ENCODE results near the gene IQCN.

Gene IQCN

DNA sequence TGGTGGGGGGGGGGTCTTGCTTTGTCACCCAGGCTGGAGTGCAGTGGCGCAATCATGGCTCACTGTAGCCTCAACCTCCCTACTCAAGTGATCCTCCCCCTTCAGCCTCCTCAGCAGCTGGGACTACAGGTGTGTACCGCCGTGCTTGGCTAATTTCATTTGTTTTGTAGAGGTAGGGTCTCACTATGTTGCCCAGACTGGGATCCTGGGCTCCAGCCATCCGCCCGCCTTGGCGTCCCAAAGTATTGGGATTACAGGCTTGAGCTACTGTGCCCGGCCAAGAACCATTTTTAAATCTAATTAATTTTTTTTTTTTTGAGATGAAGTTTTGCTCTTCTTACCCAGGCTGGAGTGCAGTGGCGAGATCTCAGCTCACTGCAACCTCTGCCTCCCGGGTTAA, 25.4 kb upstream of the IQCN start:
- H3K9me3 Mint-ChIP-seq, result no peaks in the 10 kb centered on the region
- CTCF ChIA-PET, result interaction anchor here (7.6 kb wide), 1 partner anchor 19 kb away, joined by 132 read pairs; the partner anchor contains the start of gene JUND
- DNase-seq, result no peak
- no peak overlapping the region for H3K4me3 Mint-ChIP-seq
- peaks cover 12% of the 10 kb centered on the region for H3K36me3 Mint-ChIP-seq
- no peak overlapping the region for H3K27ac Mint-ChIP-seq
- H3K4me1 Mint-ChIP-seq, result peaks cover 53% of the 10 kb centered on the region
- H3K27me3 Mint-ChIP-seq, result no peaks in the 10 kb centered on the region

GRCh38 chr19:18298601-18299000, 24.3 kb upstream of the IQCN start:
- no peaks in the 10 kb centered on the region for H3K27me3 Mint-ChIP-seq
- H3K4me1 Mint-ChIP-seq, result peaks cover 60% of the 10 kb centered on the region
- H3K4me3 Mint-ChIP-seq, result no peak overlapping the region
- peaks cover 7% of the 10 kb centered on the region for H3K36me3 Mint-ChIP-seq
- H3K9me3 Mint-ChIP-seq, result no peaks in the 10 kb centered on the region
- DNase-seq, result no peak
- peak overlapping the region; percentile 56 for H3K27ac Mint-ChIP-seq
- CTCF ChIA-PET, result interaction anchor here (7.6 kb wide), 1 partner anchor 18 kb away, joined by 132 read pairs; the partner anchor contains the start of gene JUND

DNA sequence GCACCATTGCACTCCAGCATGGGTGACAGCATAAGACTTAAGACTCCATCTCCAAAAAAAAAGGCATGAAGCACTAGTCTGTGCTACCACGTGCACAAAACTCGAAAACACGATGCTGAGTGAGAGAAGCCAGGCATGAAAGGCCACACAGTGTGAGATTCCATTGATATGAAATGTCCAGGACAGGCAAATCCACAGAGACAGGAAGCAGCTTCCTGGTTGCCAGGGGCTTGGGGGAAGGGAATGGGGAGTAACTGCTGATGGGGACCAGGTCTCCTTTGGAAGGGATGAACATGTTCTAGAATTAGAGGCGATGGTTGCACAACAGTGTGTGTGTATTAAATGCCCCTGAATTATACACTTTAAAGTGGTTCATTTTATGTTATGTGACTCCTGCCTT, 23.1 kb upstream of the IQCN start:
- Mint-ChIP-seq H3K9me3 (no peaks in the 10 kb centered on the region), H3K4me3 (no peak overlapping the region), H3K27me3 (no peaks in the 10 kb centered on the region), H3K4me1 (peaks cover 63% of the 10 kb centered on the region), H3K36me3 (peaks cover 3% of the 10 kb centered on the region), H3K27ac (no peak overlapping the region)
- DNase-seq, result no peak
- CTCF ChIA-PET, result interaction anchor here (1.6 kb wide), 1 partner anchor 18 kb away, joined by 5 read pairs; no protein-coding TSS in a partner anchor

GRCh38 chr19:18295034-18295451, 20.8 kb upstream of the IQCN start:
- Mint-ChIP-seq H3K9me3 (no peaks in the 10 kb centered on the region), H3K27ac (no peak overlapping the region), H3K36me3 (peaks cover 8% of the 10 kb centered on the region), H3K4me1 (peaks cover 70% of the 10 kb centered on the region), H3K27me3 (no peaks in the 10 kb centered on the region), H3K4me3 (no peak overlapping the region)
- no peak for DNase-seq
- CTCF ChIA-PET, result interaction anchor here (6.6 kb wide), 1 partner anchor 15 kb away, joined by 73 read pairs; the partner anchor contains the start of gene JUND

GRCh38 chr19:18294467-18294864, 20.2 kb upstream of the IQCN start:
- CTCF ChIA-PET, result interaction anchor here (6.6 kb wide), 1 partner anchor 15 kb away, joined by 73 read pairs; the partner anchor contains the start of gene JUND
- DNase-seq, result peak; percentile 95
- Mint-ChIP-seq H3K36me3 (peaks cover 8% of the 10 kb centered on the region), H3K27me3 (no peaks in the 10 kb centered on the region), H3K4me1 (peaks cover 76% of the 10 kb centered on the region), H3K4me3 (peak overlapping the region; percentile 89), H3K9me3 (no peaks in the 10 kb centered on the region), H3K27ac (peak overlapping the region; percentile 96)

- Mint-ChIP-seq H3K27ac (peak overlapping the region; percentile 96), H3K36me3 (peaks cover 8% of the 10 kb centered on the region), H3K27me3 (no peaks in the 10 kb centered on the region), H3K4me1 (peaks cover 75% of the 10 kb centered on the region), H3K4me3 (peak overlapping the region; percentile 89), H3K9me3 (no peaks in the 10 kb centered on the region)
- CTCF ChIA-PET, result interaction anchor here (0.7 to 6.6 kb wide), 4 partner anchors 8 to 227 kb away, joined by 3 to 73 read pairs (median 14); partner anchors contain the start of gene JUND
- no peak for DNase-seq
These were observed 19.6 kb upstream of the IQCN start for GRCh38 chr19:18293642-18294466.

GRCh38 chr19:18292810-18293641, 18.8 kb upstream of the IQCN start:
- Mint-ChIP-seq H3K9me3 (no peaks in the 10 kb centered on the region), H3K4me1 (peaks cover 77% of the 10 kb centered on the region), H3K27me3 (no peaks in the 10 kb centered on the region), H3K27ac (peak overlapping the region; percentile 96), H3K36me3 (peaks cover 8% of the 10 kb centered on the region), H3K4me3 (peak overlapping the region; percentile 89)
- DNase-seq, result peak; percentile 67
- CTCF ChIA-PET, result interaction anchor here (0.7 to 6.6 kb wide), 7 partner anchors 9 to 228 kb away, joined by 3 to 73 read pairs (median 5); partner anchors contain the start of gene JUND

DNA sequence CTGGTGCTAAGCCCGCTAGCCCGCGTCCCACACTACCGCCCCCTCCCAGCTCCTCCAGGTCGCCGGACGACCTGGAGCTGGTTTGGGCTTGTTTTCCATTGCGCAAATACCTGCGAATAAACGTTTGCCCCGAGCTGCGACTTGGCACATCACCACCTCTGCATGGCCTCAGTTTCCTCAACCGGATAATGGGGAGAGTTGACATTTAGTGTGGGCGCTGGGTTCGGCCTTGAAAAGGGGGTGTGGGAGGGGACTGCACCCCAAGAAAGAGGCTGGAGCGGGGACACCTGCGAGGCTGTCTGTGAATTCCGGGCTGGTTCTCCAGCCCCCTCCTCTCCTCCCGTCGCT, 18.2 kb upstream of the IQCN start:
- Mint-ChIP-seq H3K27ac (peak overlapping the region; percentile 96), H3K27me3 (no peaks in the 10 kb centered on the region), H3K4me3 (peak overlapping the region; percentile 89), H3K4me1 (peaks cover 75% of the 10 kb centered on the region), H3K36me3 (peaks cover 8% of the 10 kb centered on the region), H3K9me3 (no peaks in the 10 kb centered on the region)
- CTCF ChIA-PET, result interaction anchor here (0.8 to 6.6 kb wide), 7 partner anchors 8 to 35 kb away, joined by 3 to 73 read pairs (median 5); partner anchors contain the start of gene JUND
- DNase-seq, result peak; percentile 55

DNA sequence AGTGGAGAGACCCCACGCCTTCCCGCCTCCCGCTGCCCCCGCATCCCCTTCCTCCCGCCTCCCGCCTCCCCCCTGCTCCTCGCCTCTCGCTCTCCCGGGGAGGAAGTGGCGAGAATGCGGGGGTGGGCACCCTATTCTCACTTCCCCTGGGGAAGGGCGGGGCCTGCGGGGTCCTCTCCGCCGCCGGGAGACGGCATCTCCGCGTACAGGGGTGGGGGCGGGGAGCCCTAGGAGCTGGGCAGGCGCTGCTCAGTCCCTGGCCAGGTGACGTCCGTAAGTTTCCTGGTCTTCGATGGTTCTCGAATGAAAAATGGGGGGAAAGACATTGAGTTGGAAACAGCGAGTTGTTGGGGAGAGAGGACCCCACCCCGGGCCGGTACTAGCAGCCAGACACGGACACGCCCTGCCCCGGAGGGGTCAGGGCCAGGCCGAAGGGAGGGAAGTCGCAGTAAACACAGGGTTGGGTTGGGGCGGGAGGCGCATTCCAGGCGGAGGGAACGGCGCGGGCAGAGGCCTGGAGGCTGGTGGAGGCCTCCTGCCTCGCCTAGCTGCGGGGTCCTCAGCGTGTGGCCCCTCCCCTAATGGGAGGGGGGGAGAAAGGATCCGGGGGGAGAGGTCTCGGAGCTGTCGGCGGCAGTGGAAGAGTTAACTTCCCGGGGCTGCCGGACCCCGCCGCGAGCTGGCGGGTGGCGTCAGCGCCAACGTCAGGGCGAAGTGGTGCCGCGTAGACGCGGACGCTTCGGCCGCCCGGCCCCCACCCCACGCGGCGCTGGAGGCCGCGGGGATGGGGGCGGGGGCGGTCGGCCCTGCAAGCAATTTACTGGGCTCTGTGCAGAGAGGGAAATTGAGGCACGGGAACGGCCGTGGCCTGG, 17.6 kb upstream of the IQCN start:
- CTCF ChIA-PET, result interaction anchor here (1.2 to 6.6 kb wide), 6 partner anchors 8 to 36 kb away, joined by 4 to 73 read pairs (median 9); partner anchors contain the start of gene JUND
- H3K4me3 Mint-ChIP-seq, result peak overlapping the region; percentile 89
- H3K9me3 Mint-ChIP-seq, result no peaks in the 10 kb centered on the region
- H3K27ac Mint-ChIP-seq, result peak overlapping the region; percentile 96
- H3K27me3 Mint-ChIP-seq, result no peaks in the 10 kb centered on the region
- DNase-seq, result peak; percentile 91
- H3K36me3 Mint-ChIP-seq, result peaks cover 8% of the 10 kb centered on the region
- peaks cover 77% of the 10 kb centered on the region for H3K4me1 Mint-ChIP-seq

DNA sequence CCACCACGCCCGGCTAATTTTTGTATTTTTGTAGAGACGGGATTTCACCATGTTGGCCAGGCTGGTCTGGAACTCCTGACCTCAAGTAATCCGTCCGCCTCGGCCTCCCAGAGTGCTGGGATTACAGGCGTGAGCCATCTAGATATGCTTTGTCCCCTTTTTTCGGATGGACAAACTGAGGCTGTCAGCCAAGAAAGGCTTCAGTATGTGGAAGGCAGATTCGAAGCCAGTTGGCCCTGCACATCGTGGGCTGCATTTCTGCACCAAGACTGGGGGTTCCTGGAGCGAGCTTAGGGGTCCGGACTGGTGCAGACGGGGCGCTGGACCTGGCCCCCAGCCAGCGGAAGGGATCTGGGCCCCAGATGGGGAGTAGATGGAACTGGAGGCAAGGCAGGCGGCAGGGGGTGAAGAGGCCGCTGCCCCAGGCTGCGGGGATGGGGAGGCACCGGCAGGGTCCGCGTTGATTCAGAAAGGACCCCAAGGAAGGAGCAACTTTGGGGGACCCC, 16.8 kb upstream of the IQCN start:
- CTCF ChIA-PET, result interaction anchor here (1.3 to 6.6 kb wide), 3 partner anchors 7 to 11 kb away, joined by 4 to 73 read pairs (median 13); partner anchors contain the start of gene JUND
- Mint-ChIP-seq H3K27ac (peak overlapping the region; percentile 96), H3K9me3 (no peaks in the 10 kb centered on the region), H3K4me1 (peaks cover 81% of the 10 kb centered on the region), H3K36me3 (peaks cover 13% of the 10 kb centered on the region), H3K27me3 (no peaks in the 10 kb centered on the region), H3K4me3 (peak overlapping the region; percentile 89)
- peak; percentile 50 for DNase-seq

DNA sequence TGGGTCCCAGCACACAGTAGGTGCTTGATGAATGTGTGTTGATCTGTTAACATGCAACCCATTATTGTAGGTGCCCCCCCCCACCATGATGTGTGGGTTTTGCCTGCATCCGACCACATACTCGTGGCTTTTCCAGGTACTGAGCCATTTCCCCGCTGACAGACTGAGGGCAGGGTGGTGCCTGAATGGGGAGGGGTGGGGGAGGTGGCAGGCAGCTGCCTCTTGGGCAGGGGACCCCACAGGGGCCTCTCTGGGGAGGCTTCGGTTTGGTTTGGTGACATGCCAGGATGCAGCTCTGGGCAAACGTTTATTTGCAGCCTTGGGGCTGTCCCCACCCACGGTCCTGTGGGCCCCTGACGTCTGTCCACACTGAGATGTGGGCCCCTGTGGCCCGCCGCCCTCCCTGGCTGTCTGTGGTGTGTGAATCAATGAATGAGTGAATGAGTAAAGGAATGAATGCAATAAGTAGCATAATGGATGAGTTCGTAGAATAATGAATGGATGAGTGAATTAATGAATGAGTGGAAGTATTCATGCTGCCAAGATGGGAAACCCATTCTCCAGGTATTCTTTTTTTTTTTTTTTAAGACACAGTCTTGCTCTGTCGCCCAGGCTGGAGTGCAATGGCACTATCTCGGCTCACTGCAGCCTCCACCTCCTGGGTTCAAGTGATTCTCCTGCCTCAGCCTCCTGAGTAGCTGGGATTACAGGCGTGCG, 16.2 kb upstream of the IQCN start:
- Mint-ChIP-seq H3K9me3 (no peaks in the 10 kb centered on the region), H3K4me1 (peaks cover 80% of the 10 kb centered on the region), H3K27ac (peak overlapping the region; percentile 96), H3K4me3 (peak overlapping the region; percentile 89), H3K36me3 (peaks cover 15% of the 10 kb centered on the region), H3K27me3 (no peaks in the 10 kb centered on the region)
- peak; percentile 93 for DNase-seq
- CTCF ChIA-PET, result interaction anchor here (6.6 kb wide), 1 partner anchor 11 kb away, joined by 73 read pairs; the partner anchor contains the start of gene JUND

- no peaks in the 10 kb centered on the region for H3K9me3 Mint-ChIP-seq
- no peak for DNase-seq
These were observed 15.4 kb upstream of the IQCN start for GRCh38 chr19:18289471-18290301.

More at GRCh38 chr19:18289471-18290301, 15.4 kb upstream of the IQCN start:
- H3K27ac Mint-ChIP-seq, result peak overlapping the region; percentile 96
- peaks cover 16% of the 10 kb centered on the region for H3K36me3 Mint-ChIP-seq
- peaks cover 81% of the 10 kb centered on the region for H3K4me1 Mint-ChIP-seq
- no peaks in the 10 kb centered on the region for H3K27me3 Mint-ChIP-seq
- CTCF ChIA-PET, result interaction anchor here (0.8 to 6.6 kb wide), 2 partner anchors 10 to 32 kb away, joined by 4 to 73 read pairs; partner anchors contain the start of gene JUND
- peak overlapping the region; percentile 89 for H3K4me3 Mint-ChIP-seq
